Fibroblast of lung (primary cell): Measurements from ENCODE around the gene ZNF324.

ENCODE experiments used
- CTCF ChIP-seq, 2 donors: IDR thresholded peaks in 1 of 2; conservative IDR thresholded peaks in 1 of 2; 1 replicate in 1 of 2; 2 replicates in 1 of 2; pipeline ENCODE4 v1.5.1; 2011 to 2012; ENCODE audit warnings: low read length in 2 of 2, control low read depth in 1 of 2, inconsistent platforms in 1 of 2, low read depth in 1 of 2, mild to moderate bottlenecking in 1 of 2
- EZH2 ChIP-seq: IDR thresholded peaks from 2 replicates; pipeline ENCODE4 v1.5.1; 2012; ENCODE audit warnings: low read length, control low read depth, mild to moderate bottlenecking; ENCODE audit errors: missing control alignments

GRCh38 chr19:58475714-58476497, 9.0 kb downstream of the ZNF324 start, which contains the start of gene ZNF446:
- TF ChIP-seq CTCF (conservative IDR thresholded peaks at IDR 0.05 in 1 of 2, IDR thresholded peaks at IDR 0.05 in 1 of 2; ENCODE audit: low read depth in 1 of 2, low read length in 2 of 2) (no peak), EZH2 (no peak)
